Measurements from ENCODE around the gene TMPRSS13.

DNA sequence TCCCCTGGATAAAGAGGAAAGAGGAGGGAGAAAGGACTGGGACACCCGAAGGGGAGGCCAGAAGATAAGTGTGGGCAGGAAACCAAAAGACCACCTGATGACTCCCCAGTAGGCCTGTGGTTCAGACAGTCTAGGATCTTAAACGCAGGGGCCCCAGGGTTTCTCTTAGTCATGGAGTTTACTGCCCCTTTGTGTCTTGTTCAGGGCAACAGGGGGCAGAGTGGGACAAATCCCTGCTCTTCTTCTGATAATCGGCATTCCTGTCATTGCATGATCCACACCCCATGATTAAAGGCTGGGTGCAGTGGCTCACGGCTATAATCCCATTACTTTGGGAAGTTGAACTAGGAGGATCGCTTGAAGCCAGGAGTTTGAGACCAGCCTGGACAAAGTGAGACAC lies 4.7 kb upstream of the TMPRSS13 start:
- no peak for TF ChIP-seq CTCF (IDR thresholded peaks at IDR 0.05)
- no peak for TF ChIP-seq POLR2A (IDR thresholded peaks at IDR 0.05)
